ENCODE results near the gene ZFYVE19. TPM values are rescaled to one million over a fixed set of nuclear protein-coding genes. Genes with fewer than 3 reads are reported as not detected.
"Not testable (repeated sequence)": the region's sequence is repeated elsewhere in the genome, so short reads cannot be mapped to it uniquely, and the experiment has no call there.

Gene ZFYVE19
- total RNA-seq, 1 experiment from 2014 or later, result 18.4 TPM

DNA sequence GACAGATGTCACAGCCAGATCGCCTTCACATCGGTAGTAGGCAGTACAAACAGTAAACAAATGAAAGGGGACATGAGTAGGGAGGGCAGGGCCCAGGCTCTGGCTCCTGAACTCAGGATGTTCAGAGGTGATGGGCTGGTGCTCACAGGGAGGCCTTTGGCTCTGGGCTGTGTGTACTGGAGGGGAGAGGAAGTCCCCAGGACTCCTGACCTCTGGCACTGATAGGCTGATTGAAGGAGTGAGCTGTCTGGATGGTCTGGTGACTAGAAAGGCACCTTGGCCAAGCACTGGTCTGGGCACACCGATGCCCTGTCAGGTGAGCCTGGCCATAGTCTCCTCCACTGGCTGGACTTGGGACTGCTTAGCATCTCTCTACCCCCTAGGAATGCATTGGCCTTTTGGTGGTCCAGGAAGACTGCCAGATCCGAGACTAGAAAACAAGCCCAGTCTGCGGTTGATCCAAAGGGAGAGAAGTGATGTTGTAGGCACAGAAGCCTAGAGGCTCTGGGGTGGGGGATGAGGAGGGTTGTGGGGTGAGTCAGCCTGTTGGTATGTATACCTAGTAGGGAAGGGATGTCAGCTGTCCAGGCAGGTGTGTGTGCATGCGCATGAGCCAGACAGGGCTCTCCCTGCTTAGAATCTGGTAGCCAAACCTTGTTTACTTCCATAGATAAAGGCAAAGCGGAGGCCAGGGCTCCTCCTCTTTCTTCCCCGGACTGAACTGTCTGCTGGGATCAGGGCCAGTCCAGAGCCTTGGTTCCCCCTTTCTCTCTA is 38.8 kb downstream of the ZFYVE19 start:
- DNase-seq (ENCODE audit: low read depth), result peak; percentile 43

DNA sequence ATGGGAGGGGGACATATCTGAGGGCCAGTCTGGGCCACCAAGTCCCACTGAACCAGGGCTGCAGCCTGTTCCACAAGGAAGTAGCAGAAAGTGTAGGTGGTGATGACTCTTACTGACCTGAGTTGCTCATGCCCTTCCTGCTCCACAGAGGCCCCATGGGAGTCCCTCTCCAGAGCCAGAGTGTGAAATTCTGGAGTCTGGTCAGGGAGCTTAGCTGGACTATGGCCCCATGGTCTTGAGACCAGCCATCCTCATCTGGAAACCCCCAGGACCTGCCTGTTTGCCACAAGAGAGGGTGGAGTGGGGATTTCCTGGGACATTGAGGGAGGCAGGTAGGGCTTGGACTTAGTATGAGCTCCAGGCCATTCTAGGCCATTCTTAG is 39.9 kb downstream of the ZFYVE19 start:
- no peak for DNase-seq (ENCODE audit: low read depth)

DNA sequence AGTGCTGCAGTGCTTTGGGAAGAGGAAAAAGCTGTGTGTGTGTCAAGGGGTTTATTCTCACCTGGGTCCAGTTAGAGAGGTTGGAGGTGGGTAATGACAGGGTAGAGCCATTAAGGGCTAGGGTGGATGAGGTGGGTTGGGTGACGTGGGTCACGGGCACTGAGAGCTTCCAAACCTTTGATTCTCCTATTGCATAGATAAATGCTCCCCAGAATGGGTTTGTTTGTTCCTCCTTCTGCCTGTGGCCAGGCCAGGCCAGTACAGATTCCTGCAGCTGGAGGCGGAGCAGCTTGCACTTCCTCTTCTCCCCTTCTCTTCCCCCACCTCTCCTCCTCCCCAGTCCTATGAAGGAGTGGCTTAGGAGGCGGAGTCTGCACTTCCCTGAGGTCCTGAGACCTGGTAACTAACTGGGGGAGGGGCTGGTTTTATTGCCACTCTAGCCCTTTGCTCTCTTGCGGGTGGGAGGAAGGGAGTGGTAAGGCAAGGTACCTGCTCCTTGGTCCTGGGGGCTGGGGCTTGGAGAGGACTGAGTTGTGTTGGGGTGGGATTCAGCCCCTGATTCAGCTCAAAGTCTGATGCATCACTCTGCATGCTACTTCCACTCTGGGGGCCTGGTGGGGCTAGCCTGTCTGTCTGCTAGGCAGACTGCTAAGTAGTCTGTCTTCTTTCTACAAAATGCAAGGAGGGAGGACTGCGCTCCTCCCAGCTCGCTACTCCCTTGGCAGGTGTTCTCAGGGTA is 40.5 kb downstream of the ZFYVE19 start:
- peak; percentile 54 for DNase-seq (ENCODE audit: low read depth)

DNA sequence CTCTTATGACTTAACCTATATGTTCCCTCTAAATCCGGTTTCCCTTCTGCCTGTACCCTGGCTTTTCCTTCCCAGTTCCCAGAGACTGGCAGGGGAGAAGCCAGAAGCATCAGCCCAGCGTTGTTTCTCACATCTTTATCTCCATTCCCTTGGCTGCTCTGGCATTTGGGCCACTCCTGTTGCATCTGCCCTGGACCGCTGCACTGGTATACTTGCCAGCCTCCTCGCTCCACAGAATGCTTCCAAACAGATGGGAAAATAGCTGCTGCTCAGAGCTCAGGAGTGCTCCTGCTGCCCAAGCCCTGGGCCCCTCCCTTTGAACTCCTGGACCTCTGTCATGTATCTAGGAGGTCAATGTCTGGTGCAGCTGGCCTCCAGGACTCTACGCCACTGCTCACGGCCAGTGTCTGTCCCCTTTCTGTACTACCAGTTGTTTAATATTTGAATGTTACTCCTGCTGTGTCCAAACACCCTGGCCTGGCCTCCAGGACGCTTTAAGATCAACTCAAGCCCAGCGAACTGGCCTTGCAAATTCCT is 43.8 kb downstream of the ZFYVE19 start:
- no peak for DNase-seq (ENCODE audit: low read depth)

DNA sequence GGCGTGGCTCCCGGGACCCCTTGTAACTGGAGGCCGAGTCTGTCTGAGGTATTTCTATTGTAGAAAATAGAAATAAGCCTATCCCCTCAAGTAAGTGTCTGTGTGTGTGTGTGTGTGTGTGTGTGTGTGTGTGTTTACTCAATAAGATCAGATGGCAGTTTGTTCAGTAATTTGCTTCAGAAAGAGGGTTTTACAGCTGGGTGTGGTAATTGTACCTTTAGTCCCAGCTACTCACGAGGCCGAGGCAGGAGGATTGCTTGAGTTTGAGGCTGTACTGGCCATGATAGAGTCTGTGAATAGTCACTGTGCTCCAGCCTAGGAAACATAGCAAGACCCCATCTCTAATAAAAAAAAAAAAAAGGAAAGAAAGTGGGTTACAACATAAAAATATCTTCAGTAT is 45.6 kb downstream of the ZFYVE19 start:
- DNase-seq (ENCODE audit: low read depth), result no peak

DNA sequence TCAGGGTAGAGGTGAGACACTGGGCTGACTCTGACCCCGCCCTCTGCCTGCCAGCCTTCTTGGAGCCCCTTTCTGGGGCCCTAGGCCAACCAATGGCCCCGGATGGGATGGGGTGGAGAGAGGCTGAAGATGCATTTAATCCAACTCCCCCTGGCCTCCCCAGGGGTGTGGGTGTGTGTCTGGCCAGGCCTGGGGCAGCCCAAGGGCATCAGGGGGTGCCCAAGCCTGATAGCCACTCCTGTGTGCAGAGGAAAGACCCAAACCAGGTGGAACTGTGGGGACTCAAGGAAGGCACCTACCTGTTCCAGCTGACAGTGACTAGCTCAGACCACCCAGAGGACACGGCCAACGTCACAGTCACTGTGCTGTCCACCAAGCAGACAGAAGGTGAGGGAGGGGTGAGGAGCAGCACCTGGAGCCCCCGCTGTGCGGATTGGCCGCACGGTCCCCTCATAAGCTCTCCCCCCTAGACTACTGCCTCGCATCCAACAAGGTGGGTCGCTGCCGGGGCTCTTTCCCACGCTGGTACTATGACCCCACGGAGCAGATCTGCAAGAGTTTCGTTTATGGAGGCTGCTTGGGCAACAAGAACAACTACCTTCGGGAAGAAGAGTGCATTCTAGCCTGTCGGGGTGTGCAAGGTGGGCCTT is 46.5 kb downstream of the ZFYVE19 start:
- DNase-seq (ENCODE audit: low read depth), result no peak

DNA sequence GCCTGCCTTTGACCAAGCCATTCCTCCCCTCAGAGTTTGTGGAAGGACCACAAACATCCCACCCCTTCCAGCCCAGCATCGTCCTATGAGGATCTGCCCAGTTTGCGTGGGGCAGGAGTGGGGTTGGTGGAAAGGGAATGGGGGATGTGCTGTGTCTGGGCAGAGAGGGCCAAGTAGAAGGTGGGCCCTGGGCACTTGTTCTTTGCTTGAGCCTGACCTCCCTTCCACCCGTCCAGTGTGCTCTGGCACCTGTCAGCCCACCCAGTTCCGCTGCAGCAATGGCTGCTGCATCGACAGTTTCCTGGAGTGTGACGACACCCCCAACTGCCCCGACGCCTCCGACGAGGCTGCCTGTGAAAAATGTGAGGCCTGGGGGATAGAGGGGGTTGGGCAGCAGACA is 47.3 kb downstream of the ZFYVE19 start:
- DNase-seq (ENCODE audit: low read depth), result no peak

DNA sequence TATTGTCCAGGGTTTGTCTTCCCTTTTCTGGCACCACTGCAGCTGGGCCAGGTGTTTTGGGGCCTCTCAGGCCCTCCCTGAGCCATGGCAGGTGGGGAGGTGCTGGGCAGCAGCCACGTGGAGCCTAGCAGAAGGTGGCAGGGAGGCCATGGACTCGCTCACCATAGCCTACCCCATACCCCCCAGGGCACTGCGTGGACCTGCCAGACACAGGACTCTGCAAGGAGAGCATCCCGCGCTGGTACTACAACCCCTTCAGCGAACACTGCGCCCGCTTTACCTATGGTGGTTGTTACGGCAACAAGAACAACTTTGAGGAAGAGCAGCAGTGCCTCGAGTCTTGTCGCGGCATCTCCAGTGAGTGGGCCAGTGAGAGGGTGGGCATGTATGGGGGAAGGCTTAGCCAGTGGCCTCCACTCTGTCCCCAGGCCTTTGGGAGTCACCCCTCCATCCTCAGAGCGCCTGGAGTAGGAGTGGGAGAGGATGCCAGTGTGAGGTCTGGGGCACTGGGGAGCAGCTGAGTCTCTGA is 48.9 kb downstream of the ZFYVE19 start:
- DNase-seq (ENCODE audit: low read depth), result no peak

DNA sequence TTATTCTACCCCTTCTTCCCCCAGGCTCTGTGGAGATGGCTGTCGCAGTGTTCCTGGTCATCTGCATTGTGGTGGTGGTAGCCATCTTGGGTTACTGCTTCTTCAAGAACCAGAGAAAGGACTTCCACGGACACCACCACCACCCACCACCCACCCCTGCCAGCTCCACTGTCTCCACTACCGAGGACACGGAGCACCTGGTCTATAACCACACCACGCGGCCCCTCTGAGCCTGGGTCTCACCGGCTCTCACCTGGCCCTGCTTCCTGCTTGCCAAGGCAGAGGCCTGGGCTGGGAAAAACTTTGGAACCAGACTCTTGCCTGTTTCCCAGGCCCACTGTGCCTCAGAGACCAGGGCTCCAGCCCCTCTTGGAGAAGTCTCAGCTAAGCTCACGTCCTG is 49.9 kb downstream of the ZFYVE19 start:
- no peak for DNase-seq (ENCODE audit: low read depth)

DNA sequence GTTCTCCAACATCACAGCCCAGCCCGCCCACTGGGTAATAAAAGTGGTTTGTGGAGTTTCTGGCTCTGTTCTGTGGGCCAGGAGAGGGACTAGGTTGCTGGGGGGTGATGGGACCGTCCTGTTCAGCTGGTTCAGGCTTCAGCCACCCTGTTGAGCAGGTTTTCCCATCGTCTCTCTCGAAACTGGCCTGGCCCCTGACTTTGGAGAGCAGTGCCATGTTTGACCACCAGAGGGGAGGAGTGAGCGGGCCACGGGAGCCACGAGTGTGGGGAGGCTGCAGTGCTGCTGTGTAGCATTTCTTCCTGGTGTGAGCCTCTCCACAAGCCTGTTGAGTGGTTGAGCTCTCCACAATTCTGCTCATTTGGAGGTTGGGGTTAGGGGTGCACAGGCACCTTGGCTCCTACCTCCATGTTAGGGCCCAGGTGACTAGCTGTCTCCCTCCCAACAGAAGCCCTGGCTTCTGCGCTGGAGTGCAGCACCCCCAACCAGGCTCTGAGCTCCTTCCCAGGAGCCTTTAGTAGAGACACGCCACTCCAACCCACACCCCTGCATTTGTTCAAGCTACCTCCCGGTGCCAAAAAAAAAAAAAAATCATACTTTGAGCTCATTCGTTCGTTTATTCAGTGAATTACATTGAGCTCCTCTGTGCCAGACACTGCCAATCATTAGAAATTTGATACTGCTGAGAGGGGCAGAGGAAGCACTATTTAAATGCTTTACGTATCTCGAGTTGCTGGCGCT is 50.9 kb downstream of the ZFYVE19 start:
- peak; percentile 63 for DNase-seq (ENCODE audit: low read depth)

DNA sequence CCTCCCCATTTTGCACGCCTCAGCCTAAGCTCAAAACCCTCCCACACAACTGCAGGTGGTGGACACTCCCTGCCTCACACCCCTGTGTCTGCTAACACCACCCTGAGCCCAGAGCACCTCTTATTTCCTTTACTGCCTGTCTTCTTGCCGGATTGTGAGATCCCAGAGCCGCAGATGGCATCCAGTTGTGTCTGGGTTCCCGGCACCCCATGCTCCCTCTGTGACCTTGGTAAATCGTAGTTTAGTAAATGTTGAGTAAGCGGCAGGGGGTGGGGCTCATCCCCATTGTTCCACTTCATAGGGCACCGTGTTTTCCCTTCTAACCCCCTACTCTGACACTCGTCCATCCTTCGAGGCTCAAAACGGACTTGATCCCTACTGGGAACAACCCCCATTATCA is 51.8 kb downstream of the ZFYVE19 start:
- DNase-seq (ENCODE audit: low read depth), result no peak

DNA sequence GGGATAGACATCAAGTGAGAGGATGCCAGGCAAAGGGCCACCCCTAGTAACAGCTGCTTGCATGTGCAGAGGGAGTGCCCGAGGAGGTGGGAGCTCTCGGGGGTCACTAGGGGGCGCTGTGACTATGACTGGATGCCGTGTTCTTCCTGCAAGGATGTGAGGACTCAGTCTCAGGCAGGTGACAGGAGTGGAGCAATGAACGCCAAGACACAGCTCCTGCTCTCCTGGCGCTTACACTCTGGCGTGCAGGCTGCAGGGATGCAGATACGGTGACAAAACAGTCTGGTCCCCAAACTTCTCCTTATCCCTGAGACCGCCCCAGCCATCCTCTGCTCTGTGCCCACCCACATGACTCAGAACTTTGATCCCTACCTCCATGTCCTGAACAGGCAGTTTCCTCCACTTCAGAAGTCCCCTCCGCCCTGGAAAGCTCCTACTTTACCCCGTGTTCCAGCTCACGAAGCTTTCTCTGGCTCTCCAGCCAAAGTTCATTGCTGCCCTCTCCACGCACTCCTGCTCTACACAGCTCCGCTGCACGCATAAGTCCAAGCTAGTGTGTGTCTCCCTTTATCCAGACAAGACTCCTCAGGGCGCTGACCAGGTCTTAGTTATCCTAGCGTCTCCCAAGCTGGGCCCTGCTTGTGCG is 52.4 kb downstream of the ZFYVE19 start:
- peak; percentile 74 for DNase-seq (ENCODE audit: low read depth)

DNA sequence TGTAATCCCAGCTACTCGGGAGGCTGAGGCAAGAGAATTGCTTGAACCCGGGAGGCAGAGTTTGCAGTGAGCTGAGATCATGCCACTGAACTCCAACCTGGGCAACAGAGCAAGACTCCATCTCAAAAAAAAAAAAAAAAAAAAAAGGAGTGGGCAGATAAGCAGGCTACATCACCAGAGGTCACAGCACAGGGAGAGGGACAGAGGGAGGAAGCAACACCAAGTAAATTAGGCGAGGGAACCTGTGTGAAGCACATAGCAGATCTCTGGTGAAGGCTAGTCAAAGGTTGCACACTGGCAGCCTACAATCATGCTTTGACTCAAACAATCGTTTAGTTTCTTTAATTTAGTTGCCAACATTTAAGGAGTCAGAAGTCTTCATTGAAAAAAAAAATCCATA is 54.3 kb downstream of the ZFYVE19 start:
- DNase-seq (ENCODE audit: low read depth), result not testable (repeated sequence)

DNA sequence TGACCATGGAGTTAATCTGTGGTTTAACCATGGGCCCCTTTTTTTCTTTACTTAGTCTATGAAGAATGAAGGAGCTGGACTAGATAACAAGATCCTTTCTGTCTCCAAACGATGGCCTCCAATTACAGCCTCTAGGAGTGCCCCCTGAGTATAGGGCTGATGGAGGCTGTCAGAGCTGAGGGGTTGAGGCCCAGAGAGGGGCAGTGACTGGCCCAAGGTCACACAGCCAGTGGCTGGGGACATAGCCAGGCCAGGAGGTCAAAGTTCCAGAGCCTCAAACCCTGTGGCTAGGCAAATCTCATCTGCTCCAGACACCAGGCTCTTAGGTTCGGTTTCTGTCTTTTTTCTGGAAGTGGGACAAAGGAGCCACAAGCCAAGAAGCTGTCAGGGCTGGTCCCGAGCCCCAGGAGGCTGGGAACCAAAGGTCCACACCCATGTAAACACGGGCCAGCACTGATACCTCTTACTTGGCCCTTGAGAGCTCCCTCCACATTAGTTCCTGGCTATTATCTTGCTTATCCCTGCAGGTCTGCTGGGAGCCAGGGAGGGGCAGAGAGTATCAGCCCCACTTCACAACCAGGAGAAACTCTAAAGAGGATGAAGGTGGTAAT is 56.9 kb downstream of the ZFYVE19 start:
- no peak for DNase-seq (ENCODE audit: low read depth)

Small RNA genes within 50 kb of the gene (small RNA-seq; reads per million reads assigned to genes)
- not detected for gene SUMO2P15

Other genes starting within 250 kb of the ZFYVE19 start
- gene CCDC32, start 242.0 kb upstream of the ZFYVE19 start, total RNA-seq (2014; rRNA removed; shearing (Covaris generic)), result 7.8 and 19.5 TPM in 2 replicates
- gene RPUSD2, start 237.8 kb upstream of the ZFYVE19 start, total RNA-seq (2014; rRNA removed; shearing (Covaris generic)), result 21.0 and 22.8 TPM in 2 replicates
- gene KNL1, start 212.8 kb upstream of the ZFYVE19 start, total RNA-seq (2014; rRNA removed; shearing (Covaris generic)), result 27.0 and 27.3 TPM in 2 replicates
- gene RAD51, start 111.9 kb upstream of the ZFYVE19 start, total RNA-seq (2014; rRNA removed; shearing (Covaris generic)), result 10.9 and 17.7 TPM in 2 replicates
- 12.9 and 26.9 TPM in 2 replicates for gene RMDN3, start 51.8 kb upstream of the ZFYVE19 start, total RNA-seq (2014; rRNA removed; shearing (Covaris generic))
- 0.51 TPM in 1 of 2 replicates, not detected in the other for gene GCHFR, start 43.0 kb upstream of the ZFYVE19 start, total RNA-seq (2014; rRNA removed; shearing (Covaris generic))
- gene C15orf62, start 37.1 kb upstream of the ZFYVE19 start, total RNA-seq (2014; rRNA removed; shearing (Covaris generic)), result 0.16 and 0.27 TPM in 2 replicates
- gene DNAJC17, start 384 bp downstream of the ZFYVE19 start, total RNA-seq (2014; rRNA removed; shearing (Covaris generic)), result 28.0 and 40.7 TPM in 2 replicates
- gene PPP1R14D, start 21.6 kb downstream of the ZFYVE19 start, total RNA-seq (2014; rRNA removed; shearing (Covaris generic)), result not detected in 2 replicates
- 0.35 and 0.63 TPM in 2 replicates for gene SPINT1, start 37.0 kb downstream of the ZFYVE19 start, total RNA-seq (2014; rRNA removed; shearing (Covaris generic))
- 0.43 and 1.5 TPM in 2 replicates for gene RHOV, start 67.1 kb downstream of the ZFYVE19 start, total RNA-seq (2014; rRNA removed; shearing (Covaris generic))
- 36.4 and 36.8 TPM in 2 replicates for gene VPS18, start 87.4 kb downstream of the ZFYVE19 start, total RNA-seq (2014; rRNA removed; shearing (Covaris generic))
- gene DLL4, start 122.3 kb downstream of the ZFYVE19 start, total RNA-seq (2014; rRNA removed; shearing (Covaris generic)), result 0.20 and 0.31 TPM in 2 replicates
- gene CHAC1, start 146.4 kb downstream of the ZFYVE19 start, total RNA-seq (2014; rRNA removed; shearing (Covaris generic)), result 9.4 and 11.8 TPM in 2 replicates

Measured in HT1080 (cell line).